GM10847 (cell line): Measurements from ENCODE around the gene ATP7B.

Experiments used
- POLR2A ChIP-seq: IDR thresholded peaks from 2 replicates; pipeline ENCODE4 v1.6.1; 2011; ENCODE audit not compliant: insufficient read length; ENCODE audit errors: extremely low read depth

The ATP7B gene

GRCh38 chr13:51926528-51926885 is 84.7 kb downstream of the ATP7B start:
- no peak for TF ChIP-seq POLR2A

DNA sequence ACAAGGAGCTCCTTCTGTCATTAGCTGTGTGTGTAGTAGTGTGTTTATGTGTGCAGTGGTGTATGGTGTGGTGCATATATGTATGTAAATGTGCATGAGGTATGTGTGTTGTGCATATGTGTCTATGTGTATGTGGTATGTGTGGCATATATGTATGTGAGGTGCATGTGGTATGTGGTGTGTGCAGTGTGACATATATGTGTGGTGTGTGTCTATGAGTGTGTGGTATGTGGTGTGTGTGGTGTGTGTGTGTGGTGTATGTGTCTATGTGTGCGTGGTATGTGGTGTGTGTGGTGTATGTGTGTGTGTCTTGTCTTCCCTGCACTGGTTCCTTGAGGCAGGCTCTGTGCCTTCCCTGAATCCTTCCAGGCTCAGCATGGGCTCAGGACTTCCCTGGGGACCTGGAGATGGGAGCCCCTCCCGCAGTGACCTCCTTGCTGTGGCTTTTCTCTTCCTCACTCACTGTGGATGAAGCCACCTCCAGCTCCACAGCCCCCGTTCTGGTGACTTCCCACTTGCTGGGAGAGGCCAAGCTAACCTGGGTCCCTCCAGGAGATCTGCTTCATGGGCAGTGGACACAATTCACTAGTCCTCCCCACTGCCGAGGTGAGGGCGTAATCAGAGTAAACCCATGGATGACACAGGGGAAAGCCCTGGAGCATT is 85.3 kb downstream of the ATP7B start:
- no peak for TF ChIP-seq POLR2A

DNA sequence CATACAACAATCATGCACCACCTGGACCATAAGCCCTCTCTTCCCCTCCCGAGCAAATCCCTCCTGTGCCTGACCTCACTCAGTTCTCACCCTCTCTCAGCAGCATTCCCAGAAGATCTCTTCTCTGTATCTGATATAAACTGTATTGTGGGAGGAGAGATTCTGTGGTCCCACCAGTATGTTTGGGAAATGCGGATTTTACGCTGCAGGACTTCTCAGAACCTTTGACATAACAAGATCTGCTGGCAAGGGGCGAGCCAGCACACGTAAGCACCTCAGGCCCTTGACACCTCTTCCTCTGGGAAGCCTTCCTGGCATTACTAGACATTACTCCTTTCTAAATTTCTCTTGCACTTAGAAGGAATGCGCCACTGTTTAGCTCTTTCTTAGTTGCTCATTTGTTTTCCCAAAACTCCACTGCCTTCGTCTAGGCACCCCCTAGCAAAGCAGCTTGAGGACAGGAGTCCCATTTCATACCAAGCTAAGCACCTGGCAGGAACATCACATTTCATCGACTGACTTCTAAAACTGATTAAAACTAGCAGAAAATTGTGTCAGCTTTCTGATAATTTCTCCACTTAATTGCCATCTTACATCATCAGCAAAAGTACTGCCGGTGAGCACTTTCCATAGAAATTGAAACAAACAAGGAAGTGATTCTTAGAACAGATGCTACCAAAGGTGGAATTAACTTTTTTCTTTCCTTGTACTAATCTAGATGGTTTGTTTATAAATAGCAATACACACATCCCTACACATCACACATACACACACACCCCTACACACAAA is 86.3 kb downstream of the ATP7B start:
- TF ChIP-seq POLR2A = no peak

DNA sequence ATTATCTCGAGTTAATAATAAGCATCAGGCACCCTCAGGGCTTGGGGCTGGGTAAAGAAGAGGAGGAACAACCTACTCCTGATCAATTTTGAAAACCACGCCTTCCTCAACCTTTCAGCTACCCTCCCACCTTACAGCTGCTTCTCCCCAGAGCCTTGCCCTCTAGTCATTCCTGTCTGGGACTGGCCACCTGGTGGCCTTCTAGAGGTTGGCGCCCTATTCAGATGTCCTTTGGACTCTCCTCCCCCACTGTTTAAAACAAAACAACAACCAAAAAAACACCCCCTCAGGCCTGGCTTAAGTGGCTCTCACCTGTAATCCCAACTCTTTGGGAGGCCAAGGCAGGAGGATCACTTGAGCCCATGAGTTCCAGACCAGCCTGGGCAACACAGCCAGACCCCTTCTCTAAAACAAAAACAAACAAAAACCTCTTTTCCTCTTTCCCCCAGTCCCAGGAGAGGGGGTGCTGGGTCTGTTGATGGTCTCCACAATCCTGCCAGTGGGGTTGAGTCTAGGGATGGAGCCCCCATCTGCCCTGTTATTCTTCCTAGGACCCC is 87.2 kb downstream of the ATP7B start:
- TF ChIP-seq POLR2A = no peak

DNA sequence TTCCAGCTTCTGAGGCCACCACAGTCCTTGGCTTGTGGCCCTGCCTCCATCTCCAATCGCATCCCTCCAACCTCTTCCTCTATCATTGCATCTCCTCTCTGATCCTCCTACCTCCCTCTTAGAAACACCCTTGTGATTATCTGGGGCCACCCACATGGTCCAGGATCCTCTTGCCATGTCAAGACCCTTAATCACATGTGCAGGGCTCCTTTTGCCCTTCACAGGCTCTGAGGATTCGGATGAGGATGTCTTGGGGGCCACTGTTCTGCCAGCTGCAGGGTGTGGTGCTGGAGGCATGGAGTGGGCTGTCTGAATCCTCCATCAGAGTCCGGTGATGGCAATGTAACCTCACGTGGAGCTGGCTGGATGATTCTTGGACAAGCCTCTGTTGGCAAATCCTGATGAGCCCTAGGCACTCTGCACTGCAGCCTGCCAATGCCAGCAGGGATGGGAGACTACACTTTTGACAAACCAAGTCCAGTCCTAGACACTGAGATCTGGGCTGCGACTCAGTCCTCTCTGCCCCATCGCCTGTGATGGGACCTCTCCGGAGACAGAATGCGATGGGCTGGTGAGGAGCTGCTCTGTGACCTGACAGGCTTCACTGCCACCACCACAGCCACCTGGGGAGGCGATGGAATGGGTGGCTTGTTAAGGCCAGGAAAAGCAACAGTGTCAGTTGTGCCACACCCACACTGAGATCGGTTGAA is 88.3 kb downstream of the ATP7B start:
- TF ChIP-seq POLR2A = no peak

- no peak for TF ChIP-seq POLR2A
Observed at GRCh38 chr13:51921790-51922740, 89.2 kb downstream of the ATP7B start.

DNA sequence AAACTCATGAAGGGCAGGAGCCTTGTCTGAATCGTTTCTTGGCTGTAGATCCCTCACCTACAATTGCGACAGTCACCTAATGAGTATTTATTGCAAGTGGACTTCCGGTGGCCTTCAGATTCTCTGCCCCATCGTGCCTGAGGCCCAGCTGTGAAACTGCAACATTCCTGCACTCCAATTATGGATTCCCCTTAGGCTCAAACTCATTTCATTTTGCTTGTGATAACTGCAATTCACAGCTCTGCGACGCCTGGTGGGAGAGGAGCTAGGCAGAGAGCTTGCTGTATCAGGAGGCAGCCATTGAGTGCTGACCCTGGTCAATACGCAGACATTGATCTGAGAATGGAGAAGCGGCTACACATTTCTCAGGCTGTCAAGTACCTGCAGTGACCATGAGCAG is 90.5 kb downstream of the ATP7B start:
- TF ChIP-seq POLR2A = no peak

GRCh38 chr13:51920267-51920666 is 91.0 kb downstream of the ATP7B start:
- no peak for TF ChIP-seq POLR2A

- no peak for TF ChIP-seq POLR2A
Observed at GRCh38 chr13:51919531-51919930, 91.7 kb downstream of the ATP7B start.

- no peak for TF ChIP-seq POLR2A
Observed at GRCh38 chr13:51916962-51917361, 94.3 kb downstream of the ATP7B start.

- TF ChIP-seq POLR2A = no peak
Observed at GRCh38 chr13:51916051-51916818, 95.0 kb downstream of the ATP7B start.

GRCh38 chr13:51914137-51914493 is 97.1 kb downstream of the ATP7B start:
- TF ChIP-seq POLR2A = no peak

DNA sequence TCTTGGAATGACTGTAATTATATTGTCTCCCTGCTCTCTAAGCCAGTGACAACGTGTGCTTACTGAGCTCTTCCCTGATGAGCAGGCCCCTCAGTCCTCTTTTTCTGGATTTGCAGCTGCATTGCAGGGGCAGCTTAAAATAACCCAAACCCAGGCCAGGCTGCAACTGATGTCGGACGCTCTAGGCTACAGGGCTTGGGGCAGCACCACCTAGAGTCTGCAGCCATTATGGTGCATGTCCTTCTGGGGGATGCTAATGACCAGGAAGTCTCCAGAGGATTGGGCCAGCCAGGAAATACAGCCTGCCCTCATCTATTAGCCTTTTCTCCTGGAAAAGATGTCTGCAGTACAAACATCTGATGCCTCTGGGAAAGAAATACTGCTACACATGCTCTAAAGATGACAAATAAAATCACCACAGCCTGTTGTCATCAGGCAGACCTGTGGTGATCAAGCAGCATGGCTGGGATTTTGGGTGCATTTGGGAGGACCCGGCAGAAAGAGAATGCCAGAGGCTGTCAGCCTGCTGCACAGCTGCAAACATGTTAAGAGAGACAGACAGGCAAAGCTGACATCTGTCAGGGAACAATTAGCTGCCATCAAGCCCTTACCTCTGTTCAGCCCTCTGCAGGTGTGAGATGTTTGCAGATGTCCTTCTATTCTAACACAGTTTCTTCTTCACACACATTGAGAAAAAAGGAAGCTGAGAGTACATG is 97.7 kb downstream of the ATP7B start:
- TF ChIP-seq POLR2A = no peak

GRCh38 chr13:51912511-51913225 is 98.6 kb downstream of the ATP7B start:
- no peak for TF ChIP-seq POLR2A
